Neutrophil (primary cell): ENCODE measurements around the gene RCVRN.

Source experiments
- H3K27ac ChIP-seq: fragments of 200-600 bp; sonication (generic); 2 replicates; pipeline ENCODE4 v1.5.1; 2016; ENCODE audit warnings: mild to moderate bottlenecking, moderate library complexity
- H3K27me3 ChIP-seq: fragments of 200-600 bp; sonication (generic); 2 replicates; pipeline ENCODE4 v1.6.0; 2016; ENCODE audit warnings: mild to moderate bottlenecking
- H3K36me3 ChIP-seq: fragments of 200-600 bp; sonication (generic); 2 replicates; pipeline ENCODE4 v1.5.1; 2017
- H3K4me1 ChIP-seq, 2 experiments: fragments of 200-600 bp in 1 of 2; sonication (generic) in 1 of 2; 1 replicate in 1 of 2; 2 replicates in 1 of 2; pipeline versions ENCODE4 v1.5.1 to v1.6.1; 2013 to 2016; ENCODE audit warnings: low read depth in 1 of 2, low read length in 1 of 2, mild to moderate bottlenecking in 1 of 2, moderate library complexity in 1 of 2; ENCODE audit not compliant: control insufficient read depth in 1 of 2, insufficient read depth in 1 of 2
- H3K4me3 ChIP-seq, 2 experiments: fragments of 200-600 bp in 1 of 2; sonication (generic) in 1 of 2; 1 replicate in 1 of 2; 2 replicates in 1 of 2; pipeline ENCODE4 v1.5.1; 2013 to 2016; ENCODE audit warnings: low read depth in 1 of 2, low read length in 1 of 2, mild to moderate bottlenecking in 1 of 2, moderate library complexity in 1 of 2
- H3K9me3 ChIP-seq: fragments of 200-600 bp; sonication (generic); 2 replicates; pipeline ENCODE4 v1.5.1; 2016
- TF ChIP-seq, protein P1 (sequence below): fragments of 200-600 bp; sonication (generic); IDR thresholded peaks from 2 replicates; pipeline ENCODE4 v1.5.1; 2016; ENCODE audit warnings: antibody characterized with exemption

The RCVRN gene

DNA sequence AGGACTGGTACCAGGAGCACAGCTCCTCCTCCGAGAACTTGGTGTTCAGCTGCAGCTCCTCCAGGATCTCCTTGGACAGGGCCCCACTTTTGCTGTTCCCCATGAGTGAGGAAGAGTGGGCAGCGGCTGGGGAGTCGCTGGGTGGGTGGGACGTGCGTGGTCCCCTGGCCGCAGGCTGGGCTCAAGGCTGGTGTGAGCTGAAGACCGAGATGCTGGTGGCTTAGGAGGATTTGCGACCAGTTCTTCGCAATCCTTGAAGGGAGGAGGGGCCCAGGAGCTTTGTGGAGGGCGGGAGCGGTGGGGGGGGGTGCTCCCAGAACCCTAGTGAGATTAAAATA, at the start of gene RCVRN:
Gene RCVRN, minus strand, starts transcription at position 194 of the 338 bp plus-strand sequence. Its CDS starts 91 bp downstream, at position 103.
- no peaks in the 10 kb centered on the region for H3K36me3 ChIP-seq
- peaks cover 17 to 23% of the 10 kb centered on the region in 2 experiments for H3K4me1 ChIP-seq
- TF ChIP-seq, protein P1, sequence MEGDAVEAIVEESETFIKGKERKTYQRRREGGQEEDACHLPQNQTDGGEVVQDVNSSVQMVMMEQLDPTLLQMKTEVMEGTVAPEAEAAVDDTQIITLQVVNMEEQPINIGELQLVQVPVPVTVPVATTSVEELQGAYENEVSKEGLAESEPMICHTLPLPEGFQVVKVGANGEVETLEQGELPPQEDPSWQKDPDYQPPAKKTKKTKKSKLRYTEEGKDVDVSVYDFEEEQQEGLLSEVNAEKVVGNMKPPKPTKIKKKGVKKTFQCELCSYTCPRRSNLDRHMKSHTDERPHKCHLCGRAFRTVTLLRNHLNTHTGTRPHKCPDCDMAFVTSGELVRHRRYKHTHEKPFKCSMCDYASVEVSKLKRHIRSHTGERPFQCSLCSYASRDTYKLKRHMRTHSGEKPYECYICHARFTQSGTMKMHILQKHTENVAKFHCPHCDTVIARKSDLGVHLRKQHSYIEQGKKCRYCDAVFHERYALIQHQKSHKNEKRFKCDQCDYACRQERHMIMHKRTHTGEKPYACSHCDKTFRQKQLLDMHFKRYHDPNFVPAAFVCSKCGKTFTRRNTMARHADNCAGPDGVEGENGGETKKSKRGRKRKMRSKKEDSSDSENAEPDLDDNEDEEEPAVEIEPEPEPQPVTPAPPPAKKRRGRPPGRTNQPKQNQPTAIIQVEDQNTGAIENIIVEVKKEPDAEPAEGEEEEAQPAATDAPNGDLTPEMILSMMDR, result no peak
- no peak within 1 kb of the TSS for H3K4me3 ChIP-seq
- H3K9me3 ChIP-seq, result no peaks in the 10 kb centered on the region
- H3K27me3 ChIP-seq, result no peaks in the 10 kb centered on the region
- no peak within 1 kb of the TSS for H3K27ac ChIP-seq

DNA sequence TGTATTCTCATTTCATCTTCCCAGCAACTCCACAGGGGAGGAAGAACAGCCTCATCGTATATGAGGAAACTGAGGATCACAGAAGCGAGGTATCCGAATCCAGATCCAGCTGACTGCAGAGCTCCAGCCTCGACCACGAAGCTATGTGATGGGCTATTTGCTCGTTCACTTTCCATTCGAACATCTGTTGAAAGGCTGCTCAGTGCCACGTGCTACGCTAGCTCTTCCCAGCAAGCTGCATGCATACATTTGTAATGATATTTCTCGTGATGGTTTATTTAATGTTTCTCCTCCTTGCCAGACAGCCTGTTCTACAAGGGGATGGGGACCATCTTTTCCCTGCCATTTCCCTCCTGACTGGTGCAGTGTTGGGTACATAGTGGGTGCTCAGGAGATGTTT, 48.4 kb upstream of the RCVRN start:
- Histone ChIP-seq H3K36me3 (peaks cover 65% of the 10 kb centered on the region), H3K9me3 (no peaks in the 10 kb centered on the region), H3K27me3 (no peaks in the 10 kb centered on the region), H3K4me3 (no peak overlapping the region), H3K27ac (no peak overlapping the region), H3K4me1 (no peaks in the 10 kb centered on the region)
- TF ChIP-seq, protein P1, result no peak

DNA sequence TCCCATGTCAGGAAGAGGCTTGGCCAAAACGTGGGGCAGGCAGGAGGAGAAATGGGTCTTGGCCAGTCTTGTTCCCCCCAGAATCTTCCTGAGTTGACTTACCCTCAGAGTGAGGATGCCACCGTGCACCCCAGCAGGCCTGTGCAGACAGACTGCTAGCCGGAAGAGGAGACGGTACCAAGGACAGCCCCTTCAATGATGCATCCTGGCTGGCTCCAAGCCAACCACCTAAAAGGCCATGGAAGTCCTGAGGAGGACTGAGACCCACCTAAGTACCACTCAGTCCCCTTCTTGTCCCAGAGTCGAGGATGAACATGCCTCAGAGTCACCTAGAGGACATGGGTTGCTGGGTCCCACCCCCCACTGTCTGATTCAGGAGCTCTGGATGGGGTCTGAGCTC, 46.7 kb upstream of the RCVRN start:
- H3K27ac ChIP-seq, result no peak overlapping the region
- no peaks in the 10 kb centered on the region for H3K4me1 ChIP-seq
- TF ChIP-seq, protein P1, result no peak
- H3K27me3 ChIP-seq, result no peaks in the 10 kb centered on the region
- H3K36me3 ChIP-seq, result peaks cover 56% of the 10 kb centered on the region
- H3K9me3 ChIP-seq, result no peaks in the 10 kb centered on the region
- H3K4me3 ChIP-seq, result no peak overlapping the region

DNA sequence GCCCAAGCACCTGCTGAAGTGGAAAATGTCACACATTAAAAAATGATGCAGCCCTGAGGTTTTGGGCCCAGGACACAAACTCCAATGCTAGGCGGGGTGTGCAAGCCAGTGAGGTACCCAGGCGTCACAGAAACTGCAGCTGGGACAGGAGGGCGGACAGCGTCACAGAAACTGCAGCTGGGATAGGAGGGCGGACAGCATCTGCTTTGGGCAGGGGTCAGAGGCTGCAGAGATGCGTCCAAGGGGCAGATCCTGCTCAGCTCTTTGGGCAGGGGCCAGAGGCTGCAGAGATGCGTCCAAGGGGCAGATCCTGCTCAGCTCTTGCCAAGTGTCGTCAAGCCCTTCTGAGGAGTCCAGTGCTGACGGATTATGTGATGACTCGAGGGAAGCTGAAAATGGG, 43.9 kb upstream of the RCVRN start:
- Histone ChIP-seq H3K27ac (no peak overlapping the region), H3K4me3 (no peak overlapping the region), H3K4me1 (no peaks in the 10 kb centered on the region), H3K9me3 (no peaks in the 10 kb centered on the region), H3K36me3 (peaks cover 56% of the 10 kb centered on the region), H3K27me3 (no peaks in the 10 kb centered on the region)
- TF ChIP-seq, protein P1, result no peak

DNA sequence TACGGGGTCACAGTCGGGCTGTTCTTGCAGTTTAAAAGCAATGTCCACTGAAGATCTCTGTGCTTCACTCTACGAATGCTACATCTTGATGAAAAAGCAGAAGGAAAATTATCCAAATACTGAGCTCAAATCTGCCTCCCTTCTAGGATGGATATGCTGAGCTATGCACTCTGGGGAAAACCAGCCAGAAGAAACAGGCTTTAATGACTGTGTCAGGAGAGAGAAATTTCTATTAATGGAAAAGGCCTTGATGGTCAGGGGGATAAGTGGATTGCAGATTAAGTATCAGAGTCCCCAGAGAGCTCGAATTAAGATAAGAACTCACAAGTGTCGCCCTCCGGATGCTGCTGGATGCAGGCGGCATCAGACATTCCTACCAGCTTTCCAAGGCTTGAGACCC, 39.6 kb upstream of the RCVRN start:
- Histone ChIP-seq H3K4me1 (peaks cover 2 to 8% of the 10 kb centered on the region in 2 experiments), H3K36me3 (peaks cover 89% of the 10 kb centered on the region), H3K9me3 (no peaks in the 10 kb centered on the region), H3K4me3 (no peak overlapping the region), H3K27me3 (no peaks in the 10 kb centered on the region), H3K27ac (no peak overlapping the region)
- TF ChIP-seq, protein P1, result no peak

DNA sequence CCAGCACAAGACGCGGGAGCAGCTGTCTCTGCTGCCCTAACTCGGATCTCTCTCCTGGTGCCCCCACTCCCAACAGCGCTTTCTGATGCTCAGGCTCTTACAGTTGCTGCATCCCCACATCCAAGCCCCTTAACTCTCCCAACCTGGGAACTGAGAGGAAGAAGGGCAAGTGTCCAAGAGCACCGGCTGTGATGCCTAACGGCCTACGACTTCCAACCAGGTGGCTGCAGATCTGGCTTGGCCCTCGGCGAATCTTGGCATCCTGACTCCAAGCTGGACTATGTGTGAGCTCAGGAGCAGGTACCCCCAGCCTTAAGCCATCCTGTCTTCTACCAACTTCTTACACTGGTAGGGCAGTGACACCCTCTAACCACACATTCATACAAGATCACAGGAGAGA, 38.3 kb upstream of the RCVRN start:
- H3K9me3 ChIP-seq, result no peaks in the 10 kb centered on the region
- TF ChIP-seq, protein P1, result no peak
- H3K27me3 ChIP-seq, result no peaks in the 10 kb centered on the region
- no peak overlapping the region for H3K4me3 ChIP-seq
- H3K27ac ChIP-seq, result peak overlapping the region; percentile 41
- peaks cover 91% of the 10 kb centered on the region for H3K36me3 ChIP-seq
- H3K4me1 ChIP-seq, result peaks cover 2 to 8% of the 10 kb centered on the region in 2 experiments
